HG02571 (cell line): ENCODE data around the gene LIN37.
A peak's percentile ranks its signal among the peaks of the same experiment; 100 is the strongest.

ENCODE experiments used
- ATAC-seq: cut with Tn5 transposase; IDR thresholded peaks from one replicate; pipeline ENCODE4 v1.9.1; 2021; ENCODE audit warnings: mild to moderate bottlenecking, moderate library complexity; ENCODE audit not compliant: unreplicated experiment

The LIN37 gene, protein sequence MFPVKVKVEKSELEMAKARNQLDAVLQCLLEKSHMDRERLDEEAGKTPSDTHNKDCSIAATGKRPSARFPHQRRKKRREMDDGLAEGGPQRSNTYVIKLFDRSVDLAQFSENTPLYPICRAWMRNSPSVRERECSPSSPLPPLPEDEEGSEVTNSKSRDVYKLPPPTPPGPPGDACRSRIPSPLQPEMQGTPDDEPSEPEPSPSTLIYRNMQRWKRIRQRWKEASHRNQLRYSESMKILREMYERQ

GRCh38 chr19:35748106-35749020, at the start of gene LIN37:
Gene LIN37, plus strand, starts transcription at chr19:35748576. Its CDS starts 149 bp downstream, at chr19:35748725.
- peak; percentile 55 for ATAC-seq

GRCh38 chr19:35702223-35703012, 46.0 kb upstream of the LIN37 start:
- peak; percentile 97 for ATAC-seq

DNA sequence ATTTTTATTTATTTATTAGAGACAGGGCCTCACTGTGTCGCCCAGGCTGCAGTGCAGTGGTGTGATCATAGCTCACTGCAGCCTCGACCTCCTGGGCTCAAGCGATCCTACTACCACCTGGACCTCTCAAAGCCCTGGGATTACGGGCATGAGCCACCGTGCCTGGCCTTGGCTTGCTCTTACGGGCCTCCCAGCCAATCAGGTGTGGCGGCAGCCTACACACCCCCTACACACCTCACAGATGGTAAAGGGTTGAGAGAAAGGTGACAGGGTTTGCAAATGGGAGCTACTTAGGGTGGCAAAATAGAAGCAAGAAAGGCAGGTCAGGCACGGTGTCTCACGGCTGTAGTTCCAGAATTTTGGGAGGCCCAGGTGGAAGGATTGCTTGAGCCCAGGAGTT, 45.0 kb upstream of the LIN37 start:
- no peak for ATAC-seq

- no peak for ATAC-seq
Measured at GRCh38 chr19:35704218-35704617, 44.2 kb upstream of the LIN37 start, which contains the start of gene ZBTB32. Gene ZBTB32, plus strand, starts transcription at chr19:35704558. Its CDS starts 10,069 bp downstream, at chr19:35714627.

- ATAC-seq, result no peak
Measured at GRCh38 chr19:35708391-35708790, 40.0 kb upstream of the LIN37 start.

DNA sequence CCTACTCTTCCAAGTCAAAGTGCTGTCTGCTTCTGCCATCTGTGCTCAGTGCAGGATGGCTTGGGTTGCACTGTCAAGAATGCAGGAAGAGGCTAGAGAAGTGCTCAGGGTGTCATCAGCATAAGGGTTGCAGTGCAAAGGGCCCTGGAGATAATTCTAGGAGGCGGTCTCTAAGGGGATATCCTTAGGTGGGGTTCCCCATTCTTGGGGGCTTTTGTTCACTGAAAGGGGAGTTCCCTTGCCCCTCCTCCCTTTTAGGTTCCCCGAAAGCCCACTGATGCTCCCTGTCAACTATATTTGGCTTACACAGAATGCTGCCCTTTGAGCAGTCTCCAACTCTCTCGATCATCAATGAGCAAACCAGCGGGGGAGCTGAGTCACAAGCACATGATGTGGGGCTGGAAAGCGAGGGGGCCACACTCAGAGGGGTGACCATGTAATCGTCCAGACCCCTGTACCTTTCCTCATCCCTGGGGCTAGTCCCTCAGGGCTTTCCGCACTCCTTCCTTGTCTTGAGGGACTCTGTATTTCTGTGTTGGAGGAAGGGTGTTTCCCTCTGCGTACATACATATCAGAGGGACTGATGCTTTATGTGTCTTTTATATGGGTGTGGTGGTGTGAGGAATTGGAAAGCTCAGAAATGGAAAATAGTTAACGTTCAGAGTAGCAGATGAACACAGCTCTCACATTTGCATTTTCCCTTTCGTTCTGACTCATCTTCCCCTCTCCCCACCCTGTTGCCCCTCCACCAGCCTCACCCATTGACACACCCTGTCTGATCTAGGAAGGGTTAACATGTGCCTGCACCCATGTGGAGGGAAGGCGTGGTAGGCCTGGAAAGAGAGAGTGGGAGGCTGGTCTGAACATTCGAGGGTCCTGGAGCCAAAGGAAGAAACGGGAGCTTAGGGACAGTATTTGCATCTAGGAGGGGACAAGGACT, 37.3 kb upstream of the LIN37 start:
- no peak for ATAC-seq

DNA sequence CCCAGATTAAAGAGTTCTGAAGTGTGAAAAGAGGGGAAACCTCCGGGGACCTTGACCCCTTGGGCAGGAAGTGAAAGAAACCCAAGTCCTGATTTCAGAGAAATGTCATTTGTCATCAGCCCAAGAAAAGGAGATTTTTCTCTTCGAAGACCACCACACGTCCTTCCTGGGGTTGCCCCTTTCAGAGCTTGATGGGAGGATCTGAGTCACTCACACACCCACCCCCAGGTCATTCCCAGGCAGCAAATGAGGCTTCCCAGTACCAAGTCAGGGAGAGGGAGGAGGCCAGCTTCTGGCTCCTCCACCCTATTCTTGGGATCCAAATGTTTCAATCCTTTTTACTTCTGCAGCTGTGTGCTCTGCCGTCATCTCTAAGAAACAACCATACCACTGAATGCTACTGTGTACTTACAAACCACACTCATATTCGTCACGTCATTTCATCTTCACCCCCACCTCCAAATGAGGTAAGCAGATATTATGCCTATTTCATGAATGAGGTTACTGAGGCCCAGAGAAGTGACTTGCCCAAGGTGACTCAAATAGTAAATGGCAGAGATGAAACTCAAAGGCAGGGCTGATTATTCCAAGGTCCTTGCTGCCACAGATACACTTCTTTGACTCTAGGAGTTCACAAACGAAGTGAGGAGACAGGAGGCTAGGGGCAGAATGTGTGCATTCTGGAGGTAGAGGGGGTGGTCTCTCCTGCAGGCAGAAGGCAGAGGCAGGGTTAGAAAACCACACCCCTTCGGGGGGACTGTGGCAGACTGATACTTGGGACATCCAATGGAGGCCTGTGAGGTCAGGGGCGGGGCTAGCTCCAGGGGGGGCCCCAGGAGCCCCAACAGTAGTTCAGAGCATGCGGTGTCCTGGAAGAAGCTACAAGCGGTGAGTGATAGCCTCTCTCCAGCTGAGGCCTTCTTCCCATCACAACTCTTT, 35.5 kb upstream of the LIN37 start:
- ATAC-seq, result no peak

DNA sequence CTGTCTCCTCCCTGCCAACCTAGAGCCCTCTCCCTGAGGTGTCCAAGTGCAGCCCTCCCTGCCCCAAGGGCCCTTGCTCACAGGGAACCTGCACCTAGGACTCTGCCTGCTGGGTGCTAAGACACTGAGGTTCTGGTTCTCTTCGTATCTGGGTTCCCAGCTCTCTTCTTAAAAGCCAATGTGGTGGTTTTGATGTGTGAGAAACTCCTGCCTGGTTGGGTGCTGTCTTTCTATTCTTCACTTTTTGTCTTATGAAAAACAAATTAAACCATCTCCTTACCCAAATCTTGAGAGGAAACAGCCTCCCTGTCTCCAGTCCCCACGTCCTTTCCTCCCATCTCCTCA, 34.9 kb upstream of the LIN37 start:
- ATAC-seq, result no peak

DNA sequence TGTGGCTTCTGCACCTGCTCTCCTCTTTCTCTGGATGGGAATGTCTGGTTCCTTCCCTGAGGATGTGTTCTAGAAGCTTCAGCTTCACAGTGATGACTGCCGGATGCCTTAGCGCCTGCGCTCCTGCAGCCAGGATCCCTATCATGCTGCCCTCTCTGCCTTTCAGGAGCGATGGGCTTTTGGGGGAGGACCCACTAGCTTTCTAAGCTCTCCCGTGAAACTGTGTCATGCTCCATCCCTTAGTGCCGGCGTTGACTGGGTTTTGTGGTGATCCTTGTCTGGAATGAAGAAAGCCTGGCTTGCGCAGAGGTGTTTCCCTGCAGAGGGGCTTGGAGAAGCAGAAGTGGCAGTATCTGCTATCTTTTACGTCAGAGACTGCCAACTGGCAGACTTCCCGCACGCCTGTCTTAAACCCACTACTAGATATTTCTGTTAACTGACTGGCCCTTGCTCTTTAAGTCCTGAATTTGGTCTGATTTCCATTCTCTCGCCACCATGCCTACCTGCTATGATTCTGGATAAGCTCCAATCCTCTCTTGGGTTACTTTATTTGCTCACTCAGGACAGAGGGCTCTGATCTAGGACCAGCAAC, 34.4 kb upstream of the LIN37 start:
- no peak for ATAC-seq

- no peak for ATAC-seq
Measured at GRCh38 chr19:35714601-35715354, 33.6 kb upstream of the LIN37 start.

- no peak for ATAC-seq
Measured at GRCh38 chr19:35715355-35715809, 33.0 kb upstream of the LIN37 start.

- ATAC-seq, result no peak
Measured at GRCh38 chr19:35715981-35716800, 32.2 kb upstream of the LIN37 start.

DNA sequence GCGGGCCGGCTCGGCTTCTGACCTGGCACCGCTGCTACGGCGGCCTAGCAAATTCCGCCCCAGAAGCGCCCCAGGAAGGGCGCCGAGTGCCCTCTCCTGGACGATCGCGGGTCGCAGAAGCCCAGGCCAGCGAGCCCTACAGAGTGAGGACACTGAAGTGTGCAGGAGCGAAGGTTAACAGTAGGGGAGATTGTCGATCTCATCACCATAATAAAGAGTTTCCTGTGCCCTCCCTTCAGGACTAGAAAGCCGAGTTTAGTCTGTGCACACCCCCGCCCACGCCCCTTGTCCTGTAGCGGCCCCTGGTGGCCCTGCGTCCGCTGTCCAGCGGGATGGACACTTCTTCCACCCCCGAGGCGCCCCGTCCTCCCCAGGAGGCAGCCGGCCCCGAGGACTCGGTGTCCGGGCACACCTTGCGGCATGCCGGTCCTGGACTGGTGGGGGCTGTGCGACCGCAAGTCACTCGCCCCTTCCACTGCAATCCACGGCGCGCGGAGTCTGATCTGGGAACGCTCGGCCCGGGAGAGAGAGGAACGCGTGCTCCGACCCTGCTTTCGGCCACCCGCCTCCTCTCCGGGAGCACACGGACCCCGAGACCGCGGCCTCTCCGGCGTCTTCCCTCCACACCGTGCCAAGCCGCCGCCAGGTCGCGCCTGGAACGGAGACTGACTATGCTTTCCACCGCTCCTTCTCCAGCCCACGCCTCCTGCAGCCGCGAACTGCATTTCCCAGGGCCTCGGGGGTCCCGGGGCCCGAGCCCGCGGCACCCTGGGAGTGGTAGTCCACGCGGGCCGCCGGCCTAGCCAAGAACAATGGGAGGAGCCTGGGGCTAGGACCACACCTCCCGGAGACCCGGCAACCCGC, 31.3 kb upstream of the LIN37 start:
- ATAC-seq, result peak; percentile 53

DNA sequence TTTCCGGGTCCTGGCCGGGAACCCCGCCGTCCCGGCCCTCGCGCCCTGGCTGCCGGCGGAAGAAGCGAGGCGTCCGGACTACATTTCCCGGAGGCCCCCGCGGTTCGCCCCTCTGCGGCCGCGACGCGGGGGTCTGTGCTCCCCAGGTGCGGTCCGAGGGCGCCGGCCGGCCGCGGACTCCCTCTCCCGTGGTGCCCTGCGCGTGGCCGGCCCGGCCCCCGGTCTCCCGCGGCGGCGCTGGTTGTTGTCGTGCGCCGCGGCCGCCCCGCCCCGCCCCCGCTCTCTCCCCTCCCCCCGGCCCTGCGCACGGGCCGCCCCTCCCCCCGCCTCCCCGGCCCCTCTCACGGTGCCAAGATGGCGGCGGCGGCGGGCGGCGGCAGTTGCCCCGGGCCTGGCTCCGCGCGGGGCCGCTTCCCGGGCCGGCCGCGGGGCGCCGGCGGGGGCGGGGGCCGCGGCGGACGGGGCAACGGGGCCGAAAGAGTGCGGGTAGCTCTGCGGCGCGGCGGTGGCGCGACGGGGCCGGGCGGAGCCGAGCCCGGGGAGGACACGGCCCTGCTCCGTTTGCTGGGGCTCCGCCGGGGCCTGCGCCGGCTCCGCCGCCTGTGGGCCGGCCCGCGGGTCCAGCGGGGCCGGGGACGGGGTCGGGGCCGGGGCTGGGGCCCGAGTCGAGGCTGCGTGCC, 30.6 kb upstream of the LIN37 start, which contains the start of gene KMT2B:
Gene KMT2B, plus strand, starts transcription at position 339 of the 680 bp plus-strand sequence. Its CDS starts 16 bp downstream, at position 355.
- ATAC-seq, result no peak

DNA sequence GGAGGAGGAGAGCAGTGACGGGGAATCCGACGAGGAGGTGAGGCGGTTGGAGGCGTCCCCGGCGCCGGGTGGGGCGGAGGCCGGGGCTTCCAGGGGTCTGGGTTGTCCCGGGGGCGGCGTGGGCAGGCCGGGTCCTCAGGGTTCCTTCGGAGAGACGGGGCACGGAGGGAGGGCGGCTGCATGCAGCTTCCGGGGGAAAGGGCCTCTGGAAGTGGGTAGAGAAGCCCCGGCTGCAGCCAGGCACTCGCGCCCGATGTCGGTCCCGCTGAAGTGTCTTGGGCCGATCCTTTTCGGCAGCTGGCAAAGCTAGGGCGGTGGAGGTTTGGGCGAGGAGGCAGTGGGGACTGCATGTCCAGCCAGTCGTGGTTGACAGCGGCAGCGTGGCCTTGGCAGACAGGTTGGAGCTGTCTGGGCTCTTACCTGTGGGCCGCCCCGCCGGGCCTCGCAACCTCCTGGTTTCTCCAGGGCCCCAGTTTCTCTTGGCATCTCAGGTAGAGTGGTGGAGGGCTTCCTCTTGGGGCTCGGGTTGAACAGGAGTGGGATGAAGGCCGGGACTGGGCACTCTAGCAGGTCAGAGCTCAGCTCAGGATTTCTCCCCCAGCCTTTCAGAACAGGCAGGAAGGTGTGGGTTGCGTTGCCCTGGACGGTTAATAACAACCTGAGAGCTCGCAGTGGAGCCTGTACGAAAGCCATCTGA, 29.9 kb upstream of the LIN37 start:
- no peak for ATAC-seq
